SJCRH30 (cell line): ENCODE measurements around the gene TNIP3. TPM values are rescaled to one million over a fixed set of nuclear protein-coding genes. Genes with fewer than 3 reads are reported as not detected.
"Not testable (repeated sequence)": the region's sequence is repeated elsewhere in the genome, so short reads cannot be mapped to it uniquely, and the experiment has no call there.

Experiments
- DNase-seq, 2 experiments: peaks; one replicate each; pipeline ENCODE4 v3.0.0-alpha.2; 2015 to 2020
- H3K27ac ChIP-seq: fragments of 250-450 bp; sonication (Bioruptor Pico); 2 replicates; pipeline ENCODE4 v1.5.1; 2020; ENCODE audit warnings: mild to moderate bottlenecking, moderate library complexity
- H3K27me3 ChIP-seq: fragments of 250-450 bp; sonication (Bioruptor Pico); 2 replicates; pipeline ENCODE4 v1.5.1; 2020; ENCODE audit warnings: mild to moderate bottlenecking, moderate library complexity
- H3K36me3 ChIP-seq: fragments of 250-450 bp; sonication (Bioruptor Pico); 2 replicates; pipeline ENCODE4 v1.5.1; 2020; ENCODE audit warnings: mild to moderate bottlenecking, moderate library complexity
- H3K4me1 ChIP-seq: fragments of 250-450 bp; sonication (Bioruptor Pico); 2 replicates; pipeline ENCODE4 v1.5.1; 2020; ENCODE audit warnings: mild to moderate bottlenecking, moderate library complexity
- H3K4me3 ChIP-seq: fragments of 250-450 bp; sonication (Bioruptor Pico); 2 replicates; pipeline ENCODE4 v1.5.1; 2020; ENCODE audit warnings: mild to moderate bottlenecking, moderate library complexity
- H3K9me3 ChIP-seq: fragments of 250-450 bp; sonication (Bioruptor Pico); replicated peaks from 2 replicates; pipeline ENCODE4 v1.5.1; 2020; ENCODE audit warnings: mild to moderate bottlenecking, moderate library complexity
- total RNA-seq: library from RNA; depleted of rRNA; stranded (reverse); fragments of >200 nt; shearing (Covaris generic); gene quantifications from 2 replicates; pipeline ENCODE4 v1.2.3, GENCODE V29; 2014; rRNA removed

Gene TNIP3, protein sequence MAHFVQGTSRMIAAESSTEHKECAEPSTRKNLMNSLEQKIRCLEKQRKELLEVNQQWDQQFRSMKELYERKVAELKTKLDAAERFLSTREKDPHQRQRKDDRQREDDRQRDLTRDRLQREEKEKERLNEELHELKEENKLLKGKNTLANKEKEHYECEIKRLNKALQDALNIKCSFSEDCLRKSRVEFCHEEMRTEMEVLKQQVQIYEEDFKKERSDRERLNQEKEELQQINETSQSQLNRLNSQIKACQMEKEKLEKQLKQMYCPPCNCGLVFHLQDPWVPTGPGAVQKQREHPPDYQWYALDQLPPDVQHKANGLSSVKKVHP
- 0.16 TPM in 1 of 2 replicates, not detected in the other for total RNA-seq

DNA sequence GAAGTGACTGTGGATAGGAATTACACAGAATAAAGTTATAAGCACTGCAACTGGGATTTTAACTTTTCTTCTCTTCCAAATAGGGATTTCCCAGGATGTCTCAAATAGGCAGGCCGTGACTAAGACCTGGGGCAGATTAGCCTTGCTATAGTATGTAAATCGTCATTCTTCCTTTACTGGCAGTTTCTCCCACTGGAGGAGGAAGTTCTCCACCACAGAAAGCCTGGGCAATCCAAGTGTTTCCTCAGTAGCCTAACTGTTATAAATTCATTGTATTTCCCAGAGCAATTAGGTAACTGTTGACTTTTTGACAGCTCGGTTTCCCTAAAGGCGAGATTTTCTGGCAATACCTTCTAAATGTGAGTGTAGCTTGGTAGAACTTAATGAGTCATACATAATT, at the start of gene TNIP3:
Gene TNIP3, minus strand, starts transcription at position 31 of the 400 bp plus-strand sequence. CDS start 196 bp downstream, outside the sequence.
- DNase-seq: no peak
- H3K4me1 ChIP-seq: no peaks in the 10 kb centered on the region
- no peaks in the 10 kb centered on the region for H3K27me3 ChIP-seq
- H3K4me3 ChIP-seq: no peak within 1 kb of the TSS
- no peaks in the 10 kb centered on the region for H3K9me3 ChIP-seq
- no peak within 1 kb of the TSS for H3K27ac ChIP-seq
- no peaks in the 10 kb centered on the region for H3K36me3 ChIP-seq

DNA sequence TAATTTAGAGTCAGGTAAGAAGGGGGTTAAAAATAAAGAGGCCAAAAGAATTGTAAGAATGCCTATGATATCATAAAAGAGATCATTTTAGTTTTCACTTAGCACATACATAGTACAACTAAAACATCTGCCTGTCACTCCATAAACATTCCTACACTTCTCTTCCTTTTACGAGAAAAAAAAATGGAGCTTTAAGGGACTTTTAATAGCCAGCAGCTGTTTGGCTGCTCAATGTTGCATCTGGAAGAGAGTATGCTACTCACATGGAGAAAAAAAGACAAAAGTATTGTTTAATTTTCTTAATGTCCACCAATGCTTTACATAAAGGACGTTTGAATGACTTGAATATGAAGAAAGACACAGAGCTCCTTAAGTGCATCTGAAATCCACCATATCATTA, 48.7 kb upstream of the TNIP3 start:
- Histone ChIP-seq H3K4me3 (no peak overlapping the region), H3K36me3 (no peaks in the 10 kb centered on the region), H3K4me1 (peaks cover 13% of the 10 kb centered on the region), H3K27me3 (no peaks in the 10 kb centered on the region), H3K27ac (no peak overlapping the region), H3K9me3 (no peaks in the 10 kb centered on the region)
- no peak for DNase-seq

DNA sequence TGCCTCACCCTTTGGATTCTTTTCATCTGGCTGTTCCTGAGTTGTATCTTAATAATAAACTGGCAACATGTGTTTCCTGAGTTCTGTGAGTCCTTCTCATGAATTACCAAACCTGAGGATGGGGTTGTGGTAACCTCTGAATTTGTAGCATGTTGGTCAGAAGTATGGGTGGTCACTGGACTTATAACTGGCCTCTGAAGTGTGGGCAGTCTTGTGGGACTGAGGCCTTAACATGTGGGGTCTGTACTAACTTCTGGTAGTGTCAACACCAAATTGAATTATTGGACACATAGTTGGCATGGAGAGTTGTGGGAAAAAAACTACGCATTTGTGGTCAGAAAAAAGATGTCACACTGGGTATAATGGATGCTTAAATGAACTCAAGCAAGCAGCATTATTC, 45.0 kb upstream of the TNIP3 start:
- Histone ChIP-seq H3K4me3 (no peak overlapping the region), H3K27ac (no peak overlapping the region), H3K9me3 (no peaks in the 10 kb centered on the region), H3K36me3 (no peaks in the 10 kb centered on the region), H3K27me3 (no peaks in the 10 kb centered on the region), H3K4me1 (no peaks in the 10 kb centered on the region)
- no peak for DNase-seq

DNA sequence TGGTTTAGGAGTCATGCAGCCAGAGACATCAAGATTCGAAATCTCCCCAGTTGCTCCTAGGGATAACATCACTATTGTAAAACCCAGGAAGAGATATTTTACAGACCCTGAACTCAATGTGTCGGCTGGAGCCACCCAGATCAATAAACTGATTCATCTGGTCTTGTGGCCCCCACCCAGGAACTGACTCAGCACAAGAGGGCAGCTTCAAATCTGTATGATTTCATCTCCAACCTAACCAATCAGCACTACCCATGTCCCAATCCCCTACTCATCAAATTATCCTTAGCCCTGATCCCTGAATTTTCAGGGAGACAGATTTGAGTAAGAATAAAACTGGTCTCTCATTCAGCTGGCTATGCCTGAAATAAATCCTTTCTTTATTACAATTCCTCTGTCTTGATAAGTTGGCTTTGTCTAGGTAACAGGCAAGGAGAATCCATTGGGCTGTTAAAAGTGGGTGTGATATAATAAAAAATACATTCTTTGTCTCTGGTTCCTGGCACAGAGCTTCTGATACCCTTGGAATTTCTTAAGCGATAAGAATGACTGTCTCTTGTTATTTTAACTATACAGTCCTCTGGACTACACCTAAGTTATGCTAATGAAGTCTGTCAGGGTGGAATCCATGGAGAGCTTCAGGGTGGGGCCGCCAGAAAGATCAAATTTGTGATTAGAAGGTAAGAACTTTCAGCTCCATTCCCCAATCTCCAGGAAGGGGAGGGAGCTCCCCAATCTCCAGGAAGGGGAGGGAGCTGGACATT, 44.3 kb upstream of the TNIP3 start:
- Histone ChIP-seq H3K27me3 (no peaks in the 10 kb centered on the region), H3K36me3 (no peaks in the 10 kb centered on the region)
- DNase-seq: no peak

DNA sequence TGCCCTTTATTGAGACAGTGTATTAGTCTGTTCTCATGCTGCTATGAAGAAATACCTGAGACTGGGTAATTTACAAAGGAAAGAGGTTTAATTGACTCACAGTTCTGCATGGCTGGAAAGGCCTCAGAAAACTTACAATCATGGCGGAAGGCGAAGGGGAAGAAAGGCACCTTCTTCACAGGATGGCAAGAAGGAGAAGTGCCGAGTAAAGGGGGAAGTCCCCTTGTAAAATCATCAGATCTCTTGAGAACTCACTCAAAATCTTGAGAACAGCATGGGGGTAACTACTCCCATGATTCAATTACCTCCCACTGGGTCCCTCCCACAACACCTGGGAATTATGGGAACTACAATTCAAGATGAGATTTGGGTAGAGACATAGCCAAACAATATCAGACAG, 41.7 kb upstream of the TNIP3 start:
- H3K4me3 ChIP-seq, H3K36me3 ChIP-seq, DNase-seq, H3K27me3 ChIP-seq, H3K4me1 ChIP-seq, H3K9me3 ChIP-seq, H3K27ac ChIP-seq: not testable (repeated sequence)

More for the DNA sequence above, 44.3 kb upstream of the TNIP3 start:
- Histone ChIP-seq H3K9me3 (no peaks in the 10 kb centered on the region), H3K4me1 (no peaks in the 10 kb centered on the region), H3K4me3 (no peak overlapping the region), H3K27ac (no peak overlapping the region)

DNA sequence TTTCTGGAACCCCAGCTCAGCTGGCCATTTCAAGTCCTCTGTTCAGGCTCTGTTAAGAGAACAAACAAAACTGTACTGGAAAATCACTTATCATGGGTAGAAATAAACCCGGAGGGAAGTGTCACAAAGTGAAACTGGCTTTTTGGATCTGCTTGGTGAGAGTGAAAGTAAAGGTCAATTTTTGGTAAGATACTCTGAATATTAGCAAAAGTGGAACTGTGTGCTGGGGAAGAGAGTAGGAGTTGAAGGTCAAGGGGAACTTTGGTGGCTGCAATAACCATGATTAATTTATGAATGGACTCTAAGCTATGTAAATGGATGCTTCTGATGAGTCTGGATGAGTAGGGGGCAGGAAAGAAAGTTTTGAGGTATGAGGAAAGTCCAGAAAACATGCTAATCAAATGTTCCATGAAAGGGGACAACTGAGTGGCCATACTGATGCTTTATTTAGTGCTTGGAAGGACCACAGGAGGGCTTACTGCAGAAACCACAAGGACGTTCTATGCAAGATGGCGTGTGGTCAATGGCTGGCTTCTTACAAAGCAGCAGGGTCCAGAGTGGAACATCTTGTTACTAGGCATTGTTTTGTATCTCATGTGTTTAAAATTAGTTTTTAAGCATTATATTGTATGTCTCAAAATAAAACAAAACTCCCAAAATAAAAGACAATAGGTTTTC, 36.8 kb upstream of the TNIP3 start:
- no peak for DNase-seq
- Histone ChIP-seq H3K9me3 (no peaks in the 10 kb centered on the region), H3K36me3 (no peaks in the 10 kb centered on the region), H3K4me1 (no peaks in the 10 kb centered on the region), H3K27ac (no peak overlapping the region), H3K27me3 (no peaks in the 10 kb centered on the region), H3K4me3 (no peak overlapping the region)

DNA sequence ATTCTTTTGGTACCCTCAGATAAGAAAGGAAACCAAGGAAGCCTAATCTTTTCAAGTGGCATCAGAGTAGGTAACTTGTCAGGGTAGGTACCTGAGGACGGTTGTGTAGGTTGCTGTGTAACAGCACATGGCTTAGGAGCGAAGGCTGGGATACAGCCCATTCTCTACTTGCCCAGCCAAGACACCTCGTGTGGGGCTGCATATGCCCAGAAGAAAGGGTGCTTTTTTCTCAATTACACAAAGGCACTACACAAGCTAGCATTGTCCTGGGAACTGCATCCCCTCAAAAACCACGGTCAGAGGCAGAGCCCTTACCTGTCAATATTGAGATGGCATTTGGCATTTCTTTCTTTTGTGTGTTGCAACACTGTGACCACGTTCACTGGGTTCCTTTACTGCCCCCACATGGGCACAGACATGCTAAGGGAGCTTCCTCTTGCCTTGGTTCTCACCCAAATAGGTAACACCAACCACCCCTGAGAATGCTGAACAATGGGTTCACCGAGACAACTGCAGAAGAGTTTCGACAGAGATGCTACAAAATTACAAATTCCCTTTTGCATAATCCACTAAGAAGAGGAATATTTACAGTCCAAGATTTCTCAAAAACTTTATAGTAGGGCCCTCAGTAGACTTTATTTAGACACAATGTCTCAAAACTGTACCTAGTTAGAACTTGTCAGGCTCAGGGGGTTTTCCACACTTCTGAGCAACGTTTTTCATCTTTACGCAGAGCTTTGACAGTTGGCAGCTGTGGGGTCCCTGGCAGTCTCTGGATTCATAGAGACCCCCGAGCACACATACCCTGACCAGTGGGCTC, 35.8 kb upstream of the TNIP3 start:
- no peaks in the 10 kb centered on the region for H3K27me3 ChIP-seq

DNA sequence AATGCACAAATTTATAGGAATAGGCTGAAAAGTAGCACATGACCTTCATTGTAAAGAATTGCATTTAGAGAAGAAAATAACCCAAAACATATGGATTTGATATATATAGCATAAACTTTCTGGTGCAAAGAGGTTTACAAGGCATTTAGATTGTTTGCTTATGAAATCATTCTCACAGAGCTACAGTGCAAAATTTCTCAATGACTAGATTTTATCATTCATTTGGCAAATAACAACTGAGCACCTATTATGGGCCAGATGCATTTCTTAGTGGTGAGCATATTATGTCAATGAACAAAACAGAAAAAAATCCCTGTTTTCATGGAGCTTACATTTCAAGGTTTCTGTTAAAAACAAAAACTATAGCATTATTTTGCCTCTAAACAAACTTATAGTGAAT, 34.1 kb upstream of the TNIP3 start:
- DNase-seq: no peak
- H3K9me3 ChIP-seq: no peaks in the 10 kb centered on the region
- no peaks in the 10 kb centered on the region for H3K27me3 ChIP-seq
- no peak overlapping the region for H3K27ac ChIP-seq
- H3K4me3 ChIP-seq: no peak overlapping the region
- no peaks in the 10 kb centered on the region for H3K36me3 ChIP-seq
- H3K4me1 ChIP-seq: no peaks in the 10 kb centered on the region

More for the DNA sequence above, 35.8 kb upstream of the TNIP3 start:
- H3K27ac ChIP-seq: no peak overlapping the region
- no peaks in the 10 kb centered on the region for H3K36me3 ChIP-seq
- no peak for DNase-seq
- no peaks in the 10 kb centered on the region for H3K9me3 ChIP-seq
- no peak overlapping the region for H3K4me3 ChIP-seq
- H3K4me1 ChIP-seq: no peaks in the 10 kb centered on the region

DNA sequence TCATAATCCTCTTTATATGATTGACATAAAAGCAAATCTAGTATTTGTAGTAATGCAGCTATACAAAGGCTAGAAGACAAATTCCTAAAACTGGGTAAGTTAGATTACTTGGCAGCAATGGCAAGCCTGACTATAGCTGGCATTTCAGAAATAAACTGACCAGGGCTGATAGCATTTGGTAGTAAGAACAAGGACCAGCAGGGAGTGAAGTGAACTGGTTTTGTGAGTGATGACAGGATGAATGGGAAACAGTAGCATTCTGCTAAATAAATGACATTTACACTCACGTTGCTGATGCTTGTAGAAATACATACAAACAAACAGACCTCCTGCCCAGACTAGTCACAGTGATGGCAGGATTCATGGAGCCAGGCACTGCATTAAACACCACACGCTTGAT, 31.5 kb upstream of the TNIP3 start:
- no peaks in the 10 kb centered on the region for H3K36me3 ChIP-seq
- H3K4me1 ChIP-seq: no peaks in the 10 kb centered on the region
- no peak overlapping the region for H3K27ac ChIP-seq
- H3K4me3 ChIP-seq: no peak overlapping the region
- no peaks in the 10 kb centered on the region for H3K9me3 ChIP-seq
- DNase-seq: no peak
- H3K27me3 ChIP-seq: no peaks in the 10 kb centered on the region

DNA sequence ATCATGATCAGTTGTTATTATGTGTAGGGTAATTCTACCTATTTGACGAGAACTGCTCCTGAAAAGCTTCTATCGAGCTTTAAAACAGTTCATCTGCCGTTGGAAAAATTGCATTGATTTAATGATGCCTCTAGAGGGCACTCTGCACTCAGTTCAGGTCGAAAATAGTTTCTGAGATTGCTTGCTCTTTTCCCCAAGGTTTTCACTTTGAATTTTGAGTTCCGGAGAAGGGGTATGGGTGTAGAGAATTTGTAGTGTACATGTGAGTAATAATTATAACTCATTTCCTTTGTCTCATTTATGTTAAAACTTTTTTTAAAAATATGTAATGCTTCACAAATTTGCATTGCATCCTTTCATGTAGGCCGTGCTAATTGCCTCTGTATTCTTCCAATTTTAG, 28.4 kb upstream of the TNIP3 start:
- no peaks in the 10 kb centered on the region for H3K36me3 ChIP-seq
- peak in 1 of 2 experiments; percentile 66 for DNase-seq
- H3K4me1 ChIP-seq: no peaks in the 10 kb centered on the region
- no peak overlapping the region for H3K27ac ChIP-seq
- H3K27me3 ChIP-seq: no peaks in the 10 kb centered on the region
- H3K9me3 ChIP-seq: no peaks in the 10 kb centered on the region
- H3K4me3 ChIP-seq: no peak overlapping the region

DNA sequence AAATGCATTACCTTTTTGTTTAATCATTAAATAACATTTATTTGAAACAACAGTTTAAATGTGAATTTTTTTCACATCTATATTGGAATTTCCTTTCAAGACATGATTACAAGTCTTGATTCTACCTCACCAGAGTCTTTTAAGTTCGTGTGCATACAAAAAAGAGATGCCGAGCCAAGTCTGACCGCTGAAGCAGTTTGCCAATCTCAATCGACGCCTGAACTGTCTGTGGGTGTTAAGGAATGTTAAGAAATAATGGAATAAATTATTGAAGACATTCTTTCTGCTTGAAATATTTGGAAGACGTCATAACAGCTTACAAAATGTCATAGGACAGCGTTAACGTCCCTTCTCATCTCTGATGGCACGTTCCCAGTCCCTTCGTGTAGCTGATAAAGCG, 27.9 kb upstream of the TNIP3 start:
- DNase-seq: no peak
- Histone ChIP-seq H3K27ac (no peak overlapping the region), H3K4me3 (no peak overlapping the region), H3K4me1 (no peaks in the 10 kb centered on the region), H3K27me3 (no peaks in the 10 kb centered on the region), H3K9me3 (no peaks in the 10 kb centered on the region), H3K36me3 (no peaks in the 10 kb centered on the region)

DNA sequence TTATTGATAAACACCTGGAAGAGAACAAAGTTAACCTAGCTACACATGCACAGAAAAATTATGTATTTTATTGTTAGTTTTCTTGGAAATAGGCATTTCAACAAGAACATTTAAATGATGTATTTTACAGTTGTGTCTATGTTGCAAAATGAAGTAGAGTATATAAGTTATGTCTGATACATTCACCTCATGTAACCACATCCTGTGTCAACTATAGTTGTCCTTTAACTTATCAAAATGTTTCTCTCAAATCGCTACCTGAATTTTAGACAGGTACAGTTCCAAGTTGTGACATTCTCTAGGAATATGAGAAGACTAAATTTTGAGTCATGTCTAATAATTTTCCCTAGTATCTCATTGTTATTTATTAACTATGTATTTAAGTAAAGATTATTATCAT, 27.2 kb upstream of the TNIP3 start:
- Histone ChIP-seq H3K9me3 (no peaks in the 10 kb centered on the region), H3K4me1 (no peaks in the 10 kb centered on the region)
- no peak for DNase-seq

DNA sequence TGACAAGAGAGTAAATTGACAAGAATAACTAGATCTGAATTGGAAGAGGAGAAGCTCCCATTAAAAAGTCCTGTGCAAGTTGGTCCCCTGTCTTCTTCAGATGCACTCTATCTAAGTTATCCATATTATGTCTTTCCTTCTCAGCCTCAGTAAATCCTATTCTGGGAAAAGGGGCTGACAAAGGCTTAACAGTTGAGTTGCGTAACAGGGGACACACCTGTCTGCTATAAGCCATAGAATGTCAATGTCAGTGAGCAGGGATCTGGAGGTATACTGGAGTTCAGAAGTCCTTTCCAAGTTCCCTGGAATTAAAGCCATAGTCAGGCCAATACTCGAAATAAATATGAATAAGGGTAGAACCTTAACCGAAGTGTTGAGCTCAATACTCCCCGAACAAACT, 26.3 kb upstream of the TNIP3 start:
- H3K9me3 ChIP-seq: no peaks in the 10 kb centered on the region
- no peaks in the 10 kb centered on the region for H3K27me3 ChIP-seq
- no peak overlapping the region for H3K27ac ChIP-seq
- DNase-seq: no peak
- no peaks in the 10 kb centered on the region for H3K36me3 ChIP-seq
- H3K4me1 ChIP-seq: no peaks in the 10 kb centered on the region
- H3K4me3 ChIP-seq: no peak overlapping the region

More for the DNA sequence above, 27.2 kb upstream of the TNIP3 start:
- Histone ChIP-seq H3K36me3 (no peaks in the 10 kb centered on the region), H3K27ac (no peak overlapping the region), H3K4me3 (no peak overlapping the region), H3K27me3 (no peaks in the 10 kb centered on the region)

DNA sequence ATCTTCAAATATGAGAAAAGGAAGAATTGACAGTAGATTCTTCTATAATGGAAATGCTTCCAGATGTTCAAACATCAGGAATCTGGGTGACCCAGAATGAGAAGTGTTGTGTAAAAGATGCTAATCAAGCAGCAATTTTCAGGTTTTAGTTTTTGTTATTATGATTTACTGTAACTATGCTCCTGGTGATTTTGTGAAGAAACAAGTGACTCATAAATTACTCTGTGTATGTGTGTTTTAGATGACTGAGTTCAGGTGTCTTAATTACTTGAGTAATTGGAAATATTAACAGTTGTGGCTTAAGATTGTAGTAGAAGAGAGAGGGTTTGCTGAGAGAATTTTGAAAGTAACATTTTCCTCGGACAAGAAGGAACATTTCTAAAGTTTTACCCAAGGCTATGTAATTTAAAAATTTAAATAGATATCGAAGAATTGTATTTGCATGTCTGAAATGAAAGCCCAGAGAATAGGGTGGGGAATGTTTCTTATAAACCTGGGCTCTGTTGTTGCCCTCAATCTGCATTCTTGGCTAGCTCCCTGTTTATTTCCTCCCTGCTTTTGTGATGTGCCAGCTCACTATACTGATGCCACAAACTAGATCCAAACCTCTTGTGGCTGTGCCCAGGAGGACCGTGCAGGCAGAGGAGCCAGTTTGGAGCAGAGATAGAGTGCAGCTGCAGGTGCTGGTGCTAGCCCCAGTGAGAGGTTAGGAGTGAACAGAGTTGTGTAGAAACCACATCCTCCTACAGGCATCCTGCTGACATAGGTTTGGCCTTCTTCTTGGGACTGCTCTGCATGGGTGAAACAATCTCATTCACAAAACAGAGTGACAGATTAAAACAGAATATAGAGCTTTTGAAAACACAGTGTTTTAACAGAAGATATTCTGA, 25.4 kb upstream of the TNIP3 start:
- no peaks in the 10 kb centered on the region for H3K9me3 ChIP-seq
- no peak for DNase-seq
- H3K4me1 ChIP-seq: no peaks in the 10 kb centered on the region
- no peak overlapping the region for H3K27ac ChIP-seq
- H3K36me3 ChIP-seq: no peaks in the 10 kb centered on the region
- H3K4me3 ChIP-seq: no peak overlapping the region
- no peaks in the 10 kb centered on the region for H3K27me3 ChIP-seq
